Body of pancreas (tissue), 4 donors: Measurements from ENCODE around the gene WNT7B. TPM values are rescaled to one million over a fixed set of nuclear protein-coding genes. Genes with fewer than 3 reads are reported as not detected.

ENCODE experiments used
- ATAC-seq: fragments of 150-250 bp; one replicate; pipeline ENCODE4 v1.9.1; 2016
- DNase-seq, 4 donors: peaks; one replicate each; pipeline ENCODE4 v3.0.0-alpha.2; 2019
- H3K27ac ChIP-seq, 4 donors: fragments of 200-600 bp; sonication (generic); 1 replicate in 3 of 4; 2 replicates in 1 of 4; pipeline versions ENCODE4 v1.5.1 to v1.6.1; 2016 to 2019; ENCODE audit warnings: mild to moderate bottlenecking in 1 of 4, mixed read lengths in 1 of 4, moderate library complexity in 1 of 4
- H3K27me3 ChIP-seq, 2 donors: fragments of 200-600 bp; sonication (generic); one replicate each; pipeline ENCODE4 v1.6.0; 2016; ENCODE audit warnings: mild to moderate bottlenecking in 1 of 2
- H3K36me3 ChIP-seq, 2 donors: fragments of 200-600 bp; sonication (generic); replicated peaks in 1 of 2; 2 replicates each; pipeline ENCODE4 v1.5.1; 2016; ENCODE audit warnings: low read depth in 2 of 2; ENCODE audit not compliant: insufficient read depth in 1 of 2
- H3K4me1 ChIP-seq: fragments of 200-600 bp; sonication (generic); one replicate; pipeline ENCODE4 v1.6.0; 2016
- H3K4me3 ChIP-seq, 2 donors: fragments of 200-600 bp; sonication (generic); 1 replicate in 1 of 2; 2 replicates in 1 of 2; pipeline ENCODE4 v1.5.1; 2016 to 2019
- H3K9me3 ChIP-seq, 3 donors: fragments of 200-600 bp; sonication (generic); 1 replicate in 2 of 3; 2 replicates in 1 of 3; pipeline ENCODE4 v1.5.1; 2016
- POLR2A ChIP-seq, 3 donors: fragments of 450-650 bp; IDR thresholded peaks; one replicate each; pipeline ENCODE4 v1.6.1; 2016; ENCODE audit warnings: antibody characterized with exemption in 3 of 3, mild to moderate bottlenecking in 2 of 3
- WGBS, 2 donors: methylation state at CpG; one replicate each; pipeline ENCODE4 v1.1.5; 2017; 5-methylcytosine and 5-hydroxymethylcytosine counted together
- intact Hi-C: fragments of 100-400 bp; cut with DNase I; formaldehyde crosslinking; loops from one replicate; pipeline ENCODE4 v1.15.1; 2023
- total RNA-seq, 2 donors: library from RNA; depleted of rRNA; stranded (reverse); fragments of >200 nt; gene quantifications; one replicate each; pipeline ENCODE4 v1.1.0, GENCODE V29; 2016
- TF ChIP-seq, protein P1 (sequence below), 7 experiments: fragments of 450-650 bp in 4 of 7; fragments of 200-600 bp in 3 of 7; sonication (generic) in 3 of 7; IDR thresholded peaks; one replicate each; pipeline ENCODE4 v1.5.1; 2016 to 2019; ENCODE audit warnings: antibody characterized with exemption in 7 of 7

The WNT7B gene
- total RNA-seq, 2 donors from 2014 or later = 2.1 TPM; not detected in 1

DNA sequence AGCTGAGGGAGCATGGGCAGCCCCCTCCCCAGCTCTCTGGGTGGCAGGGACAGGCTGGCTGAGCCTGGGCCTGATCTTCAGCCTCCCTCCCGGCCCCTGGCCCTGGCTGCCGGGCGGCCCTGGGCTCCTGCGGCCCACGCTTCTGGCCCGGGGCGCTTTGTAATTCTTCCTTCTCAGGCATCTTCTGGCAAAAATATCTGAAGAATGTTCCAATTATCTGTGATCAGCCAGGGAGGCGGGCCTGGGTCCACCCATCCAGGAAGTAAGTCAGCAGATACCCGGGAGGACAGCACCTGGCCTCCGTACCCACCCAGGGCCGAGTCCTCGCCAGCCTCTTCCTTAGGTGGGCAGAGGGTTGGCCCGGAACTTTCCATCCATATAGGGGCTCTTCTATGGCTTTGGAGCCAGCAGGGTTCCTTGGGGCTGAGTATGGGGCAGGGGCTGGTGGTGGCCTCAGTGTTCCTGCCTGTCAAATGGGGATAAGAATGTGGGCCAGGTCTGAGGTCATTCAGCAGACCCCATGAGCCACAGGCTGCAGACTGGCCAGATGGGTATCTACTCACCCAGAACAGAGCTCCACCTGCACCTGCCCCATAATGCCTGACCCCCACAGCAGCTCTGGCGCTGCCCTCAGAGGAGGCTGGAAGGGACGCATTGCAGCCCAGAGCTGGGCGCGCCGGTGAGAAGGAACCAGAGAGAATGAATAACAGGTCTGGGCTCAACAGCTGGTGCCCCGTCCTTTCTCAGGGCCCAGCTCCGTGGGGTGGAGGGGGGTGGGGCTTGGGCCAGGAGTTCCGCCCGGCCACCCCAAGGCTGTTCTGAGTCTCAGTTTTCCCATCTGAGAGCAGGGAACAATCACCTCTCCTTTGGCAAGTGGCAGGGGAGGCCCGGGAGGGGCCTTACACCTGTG lies 16.2 kb downstream of the WNT7B start:
- H3K4me1 ChIP-seq = no peaks in the 10 kb centered on the region
- WGBS, 2 donors = 80 to 85% methylated on average over 2 to 22 of the region's 23 CpGs
- intact Hi-C loops = no loop called here

DNA sequence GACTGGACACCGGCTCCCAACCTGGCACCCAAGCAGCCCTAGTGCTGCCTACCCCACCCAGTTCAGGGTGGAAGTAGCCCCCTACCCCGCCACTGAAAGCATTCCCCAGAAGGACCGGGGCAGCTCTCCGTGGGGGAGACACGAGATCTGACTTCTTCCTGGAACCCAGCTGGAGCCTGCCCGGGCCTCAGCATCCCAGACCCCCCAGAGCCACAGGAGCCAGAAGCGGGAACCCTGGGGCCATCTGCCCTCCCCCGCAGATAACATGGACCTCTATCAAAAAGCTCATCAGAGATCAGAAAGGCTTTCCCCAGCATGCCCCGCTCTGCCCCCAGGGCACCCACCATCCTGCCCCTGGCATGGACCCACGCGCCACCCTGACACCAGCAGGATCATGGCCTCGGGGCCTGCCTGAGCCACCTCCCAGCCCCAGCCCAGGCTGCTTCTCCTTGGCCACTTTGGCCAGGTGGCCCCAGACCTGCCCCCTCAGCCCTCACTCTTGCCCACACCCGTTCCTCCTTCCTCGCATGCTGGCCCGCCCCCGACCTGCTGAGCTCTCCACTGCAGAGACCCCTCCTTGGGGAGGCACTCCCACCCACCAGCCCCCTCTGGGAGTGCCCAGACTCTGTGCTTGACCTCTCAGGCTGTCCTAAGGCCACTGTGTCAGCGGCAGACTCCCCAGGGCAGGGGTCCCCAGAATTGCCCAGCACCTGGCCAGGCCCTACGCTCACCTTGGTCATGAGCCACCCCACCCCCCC lies 17.1 kb downstream of the WNT7B start:
- no peaks in the 10 kb centered on the region for H3K4me1 ChIP-seq
- DNase-seq (no peak), ATAC-seq (no peak)
- TF ChIP-seq, protein P1, sequence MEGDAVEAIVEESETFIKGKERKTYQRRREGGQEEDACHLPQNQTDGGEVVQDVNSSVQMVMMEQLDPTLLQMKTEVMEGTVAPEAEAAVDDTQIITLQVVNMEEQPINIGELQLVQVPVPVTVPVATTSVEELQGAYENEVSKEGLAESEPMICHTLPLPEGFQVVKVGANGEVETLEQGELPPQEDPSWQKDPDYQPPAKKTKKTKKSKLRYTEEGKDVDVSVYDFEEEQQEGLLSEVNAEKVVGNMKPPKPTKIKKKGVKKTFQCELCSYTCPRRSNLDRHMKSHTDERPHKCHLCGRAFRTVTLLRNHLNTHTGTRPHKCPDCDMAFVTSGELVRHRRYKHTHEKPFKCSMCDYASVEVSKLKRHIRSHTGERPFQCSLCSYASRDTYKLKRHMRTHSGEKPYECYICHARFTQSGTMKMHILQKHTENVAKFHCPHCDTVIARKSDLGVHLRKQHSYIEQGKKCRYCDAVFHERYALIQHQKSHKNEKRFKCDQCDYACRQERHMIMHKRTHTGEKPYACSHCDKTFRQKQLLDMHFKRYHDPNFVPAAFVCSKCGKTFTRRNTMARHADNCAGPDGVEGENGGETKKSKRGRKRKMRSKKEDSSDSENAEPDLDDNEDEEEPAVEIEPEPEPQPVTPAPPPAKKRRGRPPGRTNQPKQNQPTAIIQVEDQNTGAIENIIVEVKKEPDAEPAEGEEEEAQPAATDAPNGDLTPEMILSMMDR (IDR thresholded peaks at IDR 0.05) = no peak
- TF ChIP-seq POLR2A (IDR thresholded peaks at IDR 0.05) = no peak
- intact Hi-C loops = no loop called here
- 77 to 80% methylated on average over 4 to 18 of the region's 18 CpGs for WGBS, 2 donors
- H3K27me3 ChIP-seq = no peaks in the 10 kb centered on the region
- H3K4me3 ChIP-seq = no peak overlapping the region
- H3K36me3 ChIP-seq = no peaks in the 10 kb centered on the region
- no peaks in the 10 kb centered on the region for H3K9me3 ChIP-seq
- H3K27ac ChIP-seq = no peak overlapping the region

More for the DNA sequence above, 16.2 kb downstream of the WNT7B start:
- no peaks in the 10 kb centered on the region for H3K27me3 ChIP-seq
- H3K27ac ChIP-seq = no peak overlapping the region
- no peak for TF ChIP-seq POLR2A (IDR thresholded peaks at IDR 0.05)
- TF ChIP-seq, protein P1 (IDR thresholded peaks at IDR 0.05) = no peak
- DNase-seq (no peak), ATAC-seq (no peak)
- no peaks in the 10 kb centered on the region for H3K9me3 ChIP-seq
- H3K36me3 ChIP-seq = no peaks in the 10 kb centered on the region
- no peak overlapping the region for H3K4me3 ChIP-seq

DNA sequence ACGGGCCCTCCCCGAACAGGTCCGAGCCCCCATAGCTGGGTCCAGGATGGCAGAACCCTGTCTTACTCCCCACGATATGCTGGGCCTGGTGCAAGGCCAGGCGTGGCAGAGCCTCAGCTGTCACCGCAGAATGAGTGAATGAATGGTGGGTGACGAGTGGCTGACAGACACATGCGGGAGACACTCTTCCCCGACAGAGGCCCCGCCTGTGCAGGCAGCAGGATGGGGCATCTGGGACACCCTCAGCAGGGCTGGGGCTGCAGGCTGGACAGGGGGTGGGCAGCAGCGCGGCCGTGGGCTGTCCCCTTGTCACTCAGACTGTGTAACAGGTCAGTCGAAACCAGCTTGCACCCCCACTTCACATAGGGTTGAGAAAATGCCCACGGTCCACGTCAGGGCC lies 18.0 kb downstream of the WNT7B start:
- no peaks in the 10 kb centered on the region for H3K36me3 ChIP-seq
- no peak for ATAC-seq
- H3K9me3 ChIP-seq = no peaks in the 10 kb centered on the region
- no peaks in the 10 kb centered on the region for H3K27me3 ChIP-seq
- no peak overlapping the region for H3K27ac ChIP-seq
- intact Hi-C loops = no loop called here
- H3K4me3 ChIP-seq = no peak overlapping the region
- TF ChIP-seq POLR2A (IDR thresholded peaks at IDR 0.05) = no peak
- TF ChIP-seq, protein P1 (IDR thresholded peaks at IDR 0.05) = no peak
- DNase-seq = no peak
- no peaks in the 10 kb centered on the region for H3K4me1 ChIP-seq
- 70 to 76% methylated on average over 9 to 16 of the region's 16 CpGs for WGBS, 2 donors

DNA sequence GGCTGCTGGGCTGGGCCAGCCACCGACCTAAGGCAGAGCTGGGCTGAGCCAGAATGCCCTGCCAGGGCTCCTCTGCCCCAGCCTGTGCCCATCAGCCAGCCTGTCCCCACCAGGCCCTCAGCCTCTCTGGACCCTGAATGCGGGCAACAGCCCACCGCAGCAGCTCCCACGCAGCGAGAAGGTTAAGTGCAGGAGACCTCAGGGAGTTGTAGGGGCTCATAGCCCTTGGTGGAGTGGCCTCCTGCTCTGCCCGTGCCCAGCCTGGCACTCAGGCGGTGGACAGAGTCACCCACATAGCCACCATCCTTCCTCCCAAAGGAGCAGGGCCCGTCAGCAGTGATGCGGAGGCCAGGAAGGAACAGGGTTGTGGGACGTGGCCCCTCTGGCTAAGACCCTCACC lies 19.1 kb downstream of the WNT7B start:
- H3K9me3 ChIP-seq = no peaks in the 10 kb centered on the region
- no peak for ATAC-seq
- H3K27me3 ChIP-seq = no peaks in the 10 kb centered on the region
- H3K4me3 ChIP-seq = no peak overlapping the region
- no peaks in the 10 kb centered on the region for H3K36me3 ChIP-seq
- H3K27ac ChIP-seq = no peak overlapping the region
- 81 to 92% methylated on average over 5 to 10 of the region's 10 CpGs for WGBS, 2 donors
- H3K4me1 ChIP-seq = no peaks in the 10 kb centered on the region
- no peak for TF ChIP-seq POLR2A (IDR thresholded peaks at IDR 0.05)
- TF ChIP-seq, protein P1 (IDR thresholded peaks at IDR 0.05) = no peak
- intact Hi-C loops = no loop called here
- DNase-seq = no peak
